Activated CD4-positive, alpha-beta T cell treated with anti-CD3 and anti-CD28 coated beads, Interleukin-2, amount 50 U/mL, for 24 hours (primary cell): ENCODE data around the gene TENM3.

ENCODE experiments used
- DNase-seq, 2 donors: peaks; one replicate each; pipeline ENCODE4 v3.0.0-alpha.2; 2020; ENCODE audit warnings: low read depth in 1 of 2, low spot score in 1 of 2

The TENM3 gene

GRCh38 chr4:182391111-182391684 is 148.0 kb downstream of the TENM3 start:
- DNase-seq: no peak

- DNase-seq: no peak
Measured at GRCh38 chr4:182394181-182394580, 151.0 kb downstream of the TENM3 start.

GRCh38 chr4:182400081-182400480 is 156.9 kb downstream of the TENM3 start:
- no peak for DNase-seq

GRCh38 chr4:182400790-182401189 is 157.6 kb downstream of the TENM3 start:
- DNase-seq: no peak

GRCh38 chr4:182404376-182404775 is 161.2 kb downstream of the TENM3 start:
- DNase-seq: no peak

GRCh38 chr4:182405087-182405486 is 161.9 kb downstream of the TENM3 start:
- DNase-seq: no peak

- DNase-seq: no peak
Measured at GRCh38 chr4:182409271-182409670, 166.1 kb downstream of the TENM3 start.

GRCh38 chr4:182411391-182411790 is 168.2 kb downstream of the TENM3 start:
- DNase-seq: no peak

GRCh38 chr4:182413550-182413949 is 170.3 kb downstream of the TENM3 start:
- no peak for DNase-seq

GRCh38 chr4:182415116-182415515 is 171.9 kb downstream of the TENM3 start:
- no peak for DNase-seq

GRCh38 chr4:182416067-182416466 is 172.9 kb downstream of the TENM3 start:
- no peak for DNase-seq

- no peak for DNase-seq
Measured at GRCh38 chr4:182418054-182418734, 175.0 kb downstream of the TENM3 start.

- DNase-seq: no peak
Measured at GRCh38 chr4:182420189-182420588, 177.0 kb downstream of the TENM3 start.

GRCh38 chr4:182421753-182422152 is 178.6 kb downstream of the TENM3 start:
- no peak for DNase-seq

- DNase-seq: no peak
Measured at GRCh38 chr4:182425302-182425701, 182.1 kb downstream of the TENM3 start.

- no peak for DNase-seq
Measured at GRCh38 chr4:182426901-182427300, 183.7 kb downstream of the TENM3 start.

GRCh38 chr4:182427554-182427953 is 184.4 kb downstream of the TENM3 start:
- DNase-seq: no peak

GRCh38 chr4:182429896-182430295 is 186.7 kb downstream of the TENM3 start:
- DNase-seq: no peak

- no peak for DNase-seq
Measured at GRCh38 chr4:182432819-182433218, 189.6 kb downstream of the TENM3 start.

GRCh38 chr4:182434720-182435119 is 191.5 kb downstream of the TENM3 start:
- no peak for DNase-seq

- DNase-seq: no peak
Measured at GRCh38 chr4:182435401-182435800, 192.2 kb downstream of the TENM3 start.

- DNase-seq: no peak
Measured at GRCh38 chr4:182443070-182443469, 199.9 kb downstream of the TENM3 start.

- DNase-seq: no peak
Measured at GRCh38 chr4:182447767-182448280, 204.6 kb downstream of the TENM3 start.
